ENCODE results near the gene PNPO.
"Not testable (repeated sequence)": the region's sequence is repeated elsewhere in the genome, so short reads cannot be mapped to it uniquely, and the experiment has no call there.

PNPO gene

GRCh38 chr17:47918991-47919390 lies 22.4 kb upstream of the PNPO start:
- DNase-seq: no peak

- not testable (repeated sequence) for DNase-seq
These were observed 21.5 kb upstream of the PNPO start for GRCh38 chr17:47919889-47920288.

GRCh38 chr17:47924785-47925677 lies 16.3 kb upstream of the PNPO start:
- no peak for DNase-seq

GRCh38 chr17:47925678-47925988 lies 15.7 kb upstream of the PNPO start:
- DNase-seq: no peak

- no peak for DNase-seq
These were observed 13.5 kb upstream of the PNPO start for GRCh38 chr17:47927821-47928400.

- no peak for DNase-seq
These were observed 13.0 kb upstream of the PNPO start for GRCh38 chr17:47928415-47928814.

- no peak for DNase-seq
These were observed 12.0 kb upstream of the PNPO start for GRCh38 chr17:47929218-47930000.

- no peak for DNase-seq
These were observed 9.5 kb upstream of the PNPO start for GRCh38 chr17:47931848-47932247.

- peak; percentile 68 for DNase-seq
These were observed 6.5 kb upstream of the PNPO start for GRCh38 chr17:47934856-47935255.

GRCh38 chr17:47935468-47935867 lies 5.9 kb upstream of the PNPO start:
- DNase-seq: not testable (repeated sequence)

GRCh38 chr17:47935961-47936360 lies 5.4 kb upstream of the PNPO start:
- DNase-seq: no peak

- no peak for DNase-seq
These were observed 3.4 kb upstream of the PNPO start for GRCh38 chr17:47937941-47938340.

- DNase-seq: peak; percentile 50
These were observed 732 bp downstream of the PNPO start for GRCh38 chr17:47942096-47942510.

GRCh38 chr17:47942568-47942967 lies 1.2 kb downstream of the PNPO start:
- DNase-seq: no peak

- DNase-seq: no peak
These were observed 3.7 kb downstream of the PNPO start for GRCh38 chr17:47945080-47945479.

GRCh38 chr17:47945529-47946508 lies 4.4 kb downstream of the PNPO start:
- no peak for DNase-seq

GRCh38 chr17:47946516-47946915 lies 5.1 kb downstream of the PNPO start:
- DNase-seq: no peak

GRCh38 chr17:47946929-47947397 lies 5.6 kb downstream of the PNPO start:
- DNase-seq: peak; percentile 99

GRCh38 chr17:47948706-47949196 lies 7.4 kb downstream of the PNPO start:
- DNase-seq: peak; percentile 78

- DNase-seq: peak; percentile 91
These were observed 7.9 kb downstream of the PNPO start for GRCh38 chr17:47949197-47949759.

GRCh38 chr17:47949946-47950345 lies 8.6 kb downstream of the PNPO start:
- DNase-seq: peak; percentile 72

- no peak for DNase-seq
These were observed 9.1 kb downstream of the PNPO start for GRCh38 chr17:47950448-47950847.
